HCT116 (cell line): Measurements from ENCODE around the gene SULT2B1. TPM values are rescaled to one million over a fixed set of nuclear protein-coding genes. Genes with fewer than 3 reads are reported as not detected.

Source experiments
- ATAC-seq: fragments of 200-7000 bp; cut with Tn5 transposase; 2 replicates; pipeline ENCODE4 v1.9.1; 2020; ENCODE audit warnings: mild to moderate bottlenecking, moderate library complexity
- BruUV-seq: library from RNA; stranded (reverse); fragments of 400-500 nt; replicated peaks from 2 replicates; lab custom pipeline; 2021; lab: Mats Ljungman, UMichigan
- CTCF ChIA-PET: fragments of 300-600 bp; sonication (Branson Sonifier 250); formaldehyde crosslinking; loops from one replicate; lab custom pipeline; 2021; ENCODE audit warnings: antibody characterized with exemption; lab: Charles Lee
- POLR2A ChIA-PET: fragments of 300-600, 350-600 bp; sonication (Branson Sonifier 250); formaldehyde crosslinking; loops from one replicate; lab custom pipeline; 2021; ENCODE audit warnings: antibody characterized with exemption; lab: Charles Lee
- RAD21 ChIA-PET, 2 experiments: fragments of 300-600 bp; sonication (Branson Sonifier 250); formaldehyde crosslinking; loops; one replicate each; lab custom pipeline; 2023; ENCODE audit warnings: low total read pairs in 2 of 2; ENCODE audit not compliant: uncharacterized antibody in 2 of 2, unreplicated experiment in 2 of 2, low non-redundant PET in 1 of 2; lab: Charles Lee
- DNase-seq: peaks from one replicate; pipeline ENCODE4 v3.0.0-alpha.2; 2010; ENCODE audit warnings: low read depth, low spot score
- H2AFZ ChIP-seq: fragments of 200-600 bp; shearing (Covaris generic), sonication (generic); 2 replicates; pipeline ENCODE4 v1.6.1; 2017; ENCODE audit warnings: low read depth, mixed run types, mixed read lengths, antibody characterized with exemption, low read length; ENCODE audit not compliant: poor library complexity, severe bottlenecking
- H3K27ac ChIP-seq: 2 replicates; pipeline ENCODE4 v1.5.1; 2012; ENCODE audit warnings: low read depth, low read length
- H3K27me3 ChIP-seq: fragments of 200-600 bp; sonication (generic); 2 replicates; pipeline ENCODE4 v1.6.1; 2016; ENCODE audit warnings: mixed run types, low read length, mixed read lengths; ENCODE audit not compliant: insufficient read depth
- H3K36me3 ChIP-seq, 2 experiments: fragments of 200-500 bp in 1 of 2; fragments of 200-600 bp in 1 of 2; sonication (Bioruptor generic) in 1 of 2; sonication (generic) in 1 of 2; 2 replicates each; pipeline versions ENCODE4 v1.5.1 to v1.6.1; 2014 to 2016; ENCODE audit warnings: low read length in 2 of 2, inconsistent platforms in 1 of 2, mixed read lengths in 1 of 2, mixed run types in 1 of 2; ENCODE audit not compliant: insufficient read depth in 2 of 2, control insufficient read depth in 1 of 2
- H3K4me1 ChIP-seq, 2 experiments: fragments of 200-600 bp in 1 of 2; sonication (generic) in 1 of 2; 2 replicates each; pipeline versions ENCODE4 v1.5.1 to v1.6.1; 2012 to 2017; ENCODE audit warnings: low read length in 2 of 2, inconsistent platforms in 1 of 2, mild to moderate bottlenecking in 1 of 2, mixed read lengths in 1 of 2, mixed run types in 1 of 2, moderate library complexity in 1 of 2; ENCODE audit not compliant: insufficient read depth in 2 of 2, control insufficient read depth in 1 of 2
- H3K4me2 ChIP-seq: fragments of 200-600 bp; sonication (generic); 2 replicates; pipeline ENCODE4 v1.6.1; 2017; ENCODE audit warnings: mixed run types, low read length, mixed read lengths
- H3K4me3 ChIP-seq, 2 experiments: fragments of 200-600 bp in 1 of 2; sonication (generic) in 1 of 2; replicated peaks in 1 of 2; 2 replicates each; pipeline ENCODE4 v1.5.1; 2011 to 2016; ENCODE audit warnings: low read length in 2 of 2, control low read depth in 1 of 2, low read depth in 1 of 2, mild to moderate bottlenecking in 1 of 2, mixed read lengths in 1 of 2, mixed run types in 1 of 2
- H3K79me2 ChIP-seq: fragments of 200-600 bp; sonication (generic); 2 replicates; pipeline ENCODE4 v1.6.1; 2017; ENCODE audit warnings: mild to moderate bottlenecking, mixed run types, low read length, moderate library complexity, mixed read lengths; ENCODE audit not compliant: insufficient read depth
- H3K9ac ChIP-seq: fragments of 200-600 bp; sonication (generic); 2 replicates; pipeline ENCODE4 v1.6.1; 2016; ENCODE audit warnings: low read length, mixed read lengths
- H3K9me2 ChIP-seq: fragments of 200-600 bp; sonication (generic), shearing (Covaris generic); 2 replicates; pipeline ENCODE4 v1.6.1; 2017; ENCODE audit warnings: mixed run types, mild to moderate bottlenecking, moderate library complexity; ENCODE audit not compliant: insufficient read depth
- H3K9me3 ChIP-seq, 2 experiments: fragments of 200-500 bp in 1 of 2; fragments of 200-600 bp in 1 of 2; sonication (Bioruptor generic) in 1 of 2; sonication (generic) in 1 of 2; 2 replicates each; pipeline ENCODE4 v1.6.1; 2014 to 2017; ENCODE audit warnings: low read length in 2 of 2, mixed read lengths in 2 of 2, inconsistent platforms in 1 of 2, low read depth in 1 of 2, mild to moderate bottlenecking in 1 of 2, mixed run types in 1 of 2, moderate library complexity in 1 of 2; ENCODE audit not compliant: control insufficient read depth in 1 of 2, insufficient read depth in 1 of 2
- H4K20me1 ChIP-seq: fragments of 200-600 bp; sonication (generic), shearing (Covaris generic); 2 replicates; pipeline ENCODE4 v1.6.1; 2017; ENCODE audit warnings: mixed run types, mild to moderate bottlenecking, moderate library complexity; ENCODE audit not compliant: insufficient read depth
- ATF3 ChIP-seq: IDR thresholded peaks from 2 replicates; pipeline ENCODE4 v1.6.1; 2012
- CBX3 ChIP-seq: IDR thresholded peaks from 2 replicates; pipeline ENCODE4 v1.6.1; 2012; ENCODE audit warnings: low read depth
- CEBPB ChIP-seq: IDR thresholded peaks from 2 replicates; pipeline ENCODE4 v1.6.1; 2012; ENCODE audit warnings: low read depth
- EGR1 ChIP-seq: IDR thresholded peaks from 2 replicates; pipeline ENCODE4 v1.6.1; 2012; ENCODE audit warnings: low read depth
- ELF1 ChIP-seq: IDR thresholded peaks from 2 replicates; pipeline ENCODE4 v1.6.1; 2012; ENCODE audit warnings: low read depth, borderline replicate concordance
- EZH2 ChIP-seq: fragments of 200-600 bp; sonication (generic); IDR thresholded peaks from 2 replicates; pipeline ENCODE4 v1.6.1; 2017; ENCODE audit warnings: antibody characterized with exemption, mixed run types
- EZH2phosphoT487 ChIP-seq: fragments of 200-600 bp; IDR thresholded peaks from 2 replicates; pipeline ENCODE4 v1.6.1; 2018; ENCODE audit warnings: antibody characterized with exemption, borderline replicate concordance
- FOSL1 ChIP-seq: IDR thresholded peaks from 2 replicates; pipeline ENCODE4 v1.6.1; 2012; ENCODE audit warnings: low read depth
- JUND ChIP-seq: IDR thresholded peaks from 2 replicates; pipeline ENCODE4 v1.6.1; 2012
- POLR2A ChIP-seq: IDR thresholded peaks from 2 replicates; pipeline ENCODE4 v1.7.0; 2011; ENCODE audit warnings: borderline replicate concordance; ENCODE audit not compliant: insufficient read depth, insufficient read length; ENCODE audit errors: extremely low read depth
- RAD21 ChIP-seq: IDR thresholded peaks from 2 replicates; pipeline ENCODE4 v1.6.1; 2012; ENCODE audit warnings: low read depth, mild to moderate bottlenecking
- SIN3A ChIP-seq: IDR thresholded peaks from 2 replicates; pipeline ENCODE4 v1.6.1; 2012; ENCODE audit warnings: low read depth
- SP1 ChIP-seq: IDR thresholded peaks from 2 replicates; pipeline ENCODE4 v1.6.1; 2012; ENCODE audit warnings: low read depth
- SRF ChIP-seq: IDR thresholded peaks from 2 replicates; pipeline ENCODE4 v1.6.1; 2012; ENCODE audit warnings: low read depth
- TCF7L2 ChIP-seq: IDR thresholded peaks from 2 replicates; pipeline ENCODE4 v1.7.0; 2011; ENCODE audit warnings: borderline replicate concordance, inconsistent platforms; ENCODE audit not compliant: insufficient read depth, insufficient read length; ENCODE audit errors: extremely low read depth
- YY1 ChIP-seq: IDR thresholded peaks from 2 replicates; pipeline ENCODE4 v1.6.1; 2011; ENCODE audit warnings: low read length, low read depth, moderate library complexity, mild to moderate bottlenecking; ENCODE audit not compliant: insufficient replicate concordance; ENCODE audit errors: extremely low read depth
- ZFX ChIP-seq: fragments of 450-650 bp; IDR thresholded peaks from 2 replicates; pipeline ENCODE4 v1.6.1; 2017
- intact Hi-C: fragments of 100-400 bp; cut with micrococcal nuclease; formaldehyde crosslinking; loops from 2 replicates; pipeline ENCODE4 v1.10.0; 2022
- total RNA-seq: library from RNA; stranded (reverse); gene quantifications from one replicate; pipeline ENCODE4 v1.2.1, GENCODE V29; 2021; ENCODE audit not compliant: unreplicated experiment
- TF ChIP-seq, protein P1 (sequence below): IDR thresholded peaks from 2 replicates; pipeline ENCODE4 v1.6.1; 2012
- TF ChIP-seq, protein P2 (sequence below), 3 experiments: fragments of 200-600 bp in 1 of 3; sonication (generic) in 1 of 3; IDR thresholded peaks in 2 of 3; conservative IDR thresholded peaks in 1 of 3; 2 replicates each; pipeline ENCODE4 v1.5.1; 2012 to 2017; ENCODE audit warnings: low read depth in 2 of 3, low read length in 2 of 3, antibody characterized with exemption in 1 of 3, borderline replicate concordance in 1 of 3, control low read depth in 1 of 3, mild to moderate bottlenecking in 1 of 3, mixed read lengths in 1 of 3, mixed run types in 1 of 3, moderate library complexity in 1 of 3; ENCODE audit not compliant: insufficient read depth in 1 of 3
- TF ChIP-seq, protein P3 (sequence below): IDR thresholded peaks from 2 replicates; pipeline ENCODE4 v1.6.1; 2011; ENCODE audit warnings: mild to moderate bottlenecking, low read length, moderate library complexity; ENCODE audit not compliant: insufficient replicate concordance; ENCODE audit errors: extremely low read depth

Gene SULT2B1
- total RNA-seq, 1 experiment from 2014 or later = 4.8 TPM

GRCh38 chr19:48617146-48617937, 65.4 kb downstream of the SULT2B1 start:
- TF ChIP-seq ZFX = no peak
- TF ChIP-seq, protein P1, sequence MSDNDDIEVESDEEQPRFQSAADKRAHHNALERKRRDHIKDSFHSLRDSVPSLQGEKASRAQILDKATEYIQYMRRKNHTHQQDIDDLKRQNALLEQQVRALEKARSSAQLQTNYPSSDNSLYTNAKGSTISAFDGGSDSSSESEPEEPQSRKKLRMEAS = no peak
- TF ChIP-seq SIN3A = no peak
- TF ChIP-seq JUND = no peak
- TF ChIP-seq YY1 = no peak
- TF ChIP-seq ATF3 = no peak
- TF ChIP-seq, protein P2, sequence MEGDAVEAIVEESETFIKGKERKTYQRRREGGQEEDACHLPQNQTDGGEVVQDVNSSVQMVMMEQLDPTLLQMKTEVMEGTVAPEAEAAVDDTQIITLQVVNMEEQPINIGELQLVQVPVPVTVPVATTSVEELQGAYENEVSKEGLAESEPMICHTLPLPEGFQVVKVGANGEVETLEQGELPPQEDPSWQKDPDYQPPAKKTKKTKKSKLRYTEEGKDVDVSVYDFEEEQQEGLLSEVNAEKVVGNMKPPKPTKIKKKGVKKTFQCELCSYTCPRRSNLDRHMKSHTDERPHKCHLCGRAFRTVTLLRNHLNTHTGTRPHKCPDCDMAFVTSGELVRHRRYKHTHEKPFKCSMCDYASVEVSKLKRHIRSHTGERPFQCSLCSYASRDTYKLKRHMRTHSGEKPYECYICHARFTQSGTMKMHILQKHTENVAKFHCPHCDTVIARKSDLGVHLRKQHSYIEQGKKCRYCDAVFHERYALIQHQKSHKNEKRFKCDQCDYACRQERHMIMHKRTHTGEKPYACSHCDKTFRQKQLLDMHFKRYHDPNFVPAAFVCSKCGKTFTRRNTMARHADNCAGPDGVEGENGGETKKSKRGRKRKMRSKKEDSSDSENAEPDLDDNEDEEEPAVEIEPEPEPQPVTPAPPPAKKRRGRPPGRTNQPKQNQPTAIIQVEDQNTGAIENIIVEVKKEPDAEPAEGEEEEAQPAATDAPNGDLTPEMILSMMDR (IDR thresholded peaks at IDR 0.05 in 2 of 3, conservative IDR thresholded peaks at IDR 0.05 in 1 of 3; ENCODE audit: borderline replicate concordance in 1 of 3, insufficient read depth in 1 of 3, low read depth in 2 of 3, low read length in 2 of 3) = no peak
- TF ChIP-seq CEBPB = no peak
- TF ChIP-seq SP1 = no peak
- no peak for TF ChIP-seq EZH2phosphoT487
- no peak for TF ChIP-seq EGR1
- no peak for TF ChIP-seq FOSL1
- TF ChIP-seq CBX3 = no peak
- TF ChIP-seq ELF1 = no peak
- TF ChIP-seq, protein P3, sequence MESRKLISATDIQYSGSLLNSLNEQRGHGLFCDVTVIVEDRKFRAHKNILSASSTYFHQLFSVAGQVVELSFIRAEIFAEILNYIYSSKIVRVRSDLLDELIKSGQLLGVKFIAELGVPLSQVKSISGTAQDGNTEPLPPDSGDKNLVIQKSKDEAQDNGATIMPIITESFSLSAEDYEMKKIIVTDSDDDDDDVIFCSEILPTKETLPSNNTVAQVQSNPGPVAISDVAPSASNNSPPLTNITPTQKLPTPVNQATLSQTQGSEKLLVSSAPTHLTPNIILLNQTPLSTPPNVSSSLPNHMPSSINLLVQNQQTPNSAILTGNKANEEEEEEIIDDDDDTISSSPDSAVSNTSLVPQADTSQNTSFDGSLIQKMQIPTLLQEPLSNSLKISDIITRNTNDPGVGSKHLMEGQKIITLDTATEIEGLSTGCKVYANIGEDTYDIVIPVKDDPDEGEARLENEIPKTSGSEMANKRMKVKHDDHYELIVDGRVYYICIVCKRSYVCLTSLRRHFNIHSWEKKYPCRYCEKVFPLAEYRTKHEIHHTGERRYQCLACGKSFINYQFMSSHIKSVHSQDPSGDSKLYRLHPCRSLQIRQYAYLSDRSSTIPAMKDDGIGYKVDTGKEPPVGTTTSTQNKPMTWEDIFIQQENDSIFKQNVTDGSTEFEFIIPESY = no peak
- no peak for TF ChIP-seq EZH2
- no peak for TF ChIP-seq POLR2A
- no peak for TF ChIP-seq SRF
- no peak for TF ChIP-seq RAD21
- no peak for TF ChIP-seq TCF7L2
- Histone ChIP-seq H4K20me1 (peaks cover 34% of the 10 kb centered on the region; the same call in 1 of the 2 replicates), H3K27me3 (no peaks in the 10 kb centered on the region), H3K79me2 (peaks cover 52% of the 10 kb centered on the region), H3K27ac (peak overlapping the region; percentile 86), H3K4me1 (peaks cover 33 to 52% of the 10 kb centered on the region in 2 experiments), H2AFZ (no peak overlapping the region), H3K9ac (peak overlapping the region; percentile 99), H3K4me2 (peak overlapping the region; percentile 87), H3K36me3 (peaks cover 20 to 37% of the 10 kb centered on the region in 2 experiments), H3K4me3 (peak overlapping the region; percentile 56 to 93), H3K9me2 (no peaks in the 10 kb centered on the region), H3K9me3 (no peaks in the 10 kb centered on the region)
- intact Hi-C loops = no loop called here
- POLR2A ChIA-PET = interaction anchor here (0.7 to 2.4 kb wide), 8 partner anchors 9 to 376 kb away, joined by 3 to 9 read pairs (median 3); partner anchors contain the start of genes DBP, GYS1, PPP1R15A and RUVBL2
- RAD21 ChIA-PET = no interaction called here
- BruUV-seq = no TSS peak
- ATAC-seq (no peak), DNase-seq (no peak)
- CTCF ChIA-PET = interaction anchor here (1.0 kb wide), 1 partner anchor 8 kb away, joined by 4 read pairs; no protein-coding TSS in a partner anchor
